HG02973 (cell line): Measurements from ENCODE around the gene MAP4K2.

ENCODE experiments used
- ATAC-seq: cut with Tn5 transposase; IDR thresholded peaks from one replicate; pipeline ENCODE4 v1.9.1; 2021; ENCODE audit warnings: moderate library complexity; ENCODE audit not compliant: unreplicated experiment

Gene MAP4K2

DNA sequence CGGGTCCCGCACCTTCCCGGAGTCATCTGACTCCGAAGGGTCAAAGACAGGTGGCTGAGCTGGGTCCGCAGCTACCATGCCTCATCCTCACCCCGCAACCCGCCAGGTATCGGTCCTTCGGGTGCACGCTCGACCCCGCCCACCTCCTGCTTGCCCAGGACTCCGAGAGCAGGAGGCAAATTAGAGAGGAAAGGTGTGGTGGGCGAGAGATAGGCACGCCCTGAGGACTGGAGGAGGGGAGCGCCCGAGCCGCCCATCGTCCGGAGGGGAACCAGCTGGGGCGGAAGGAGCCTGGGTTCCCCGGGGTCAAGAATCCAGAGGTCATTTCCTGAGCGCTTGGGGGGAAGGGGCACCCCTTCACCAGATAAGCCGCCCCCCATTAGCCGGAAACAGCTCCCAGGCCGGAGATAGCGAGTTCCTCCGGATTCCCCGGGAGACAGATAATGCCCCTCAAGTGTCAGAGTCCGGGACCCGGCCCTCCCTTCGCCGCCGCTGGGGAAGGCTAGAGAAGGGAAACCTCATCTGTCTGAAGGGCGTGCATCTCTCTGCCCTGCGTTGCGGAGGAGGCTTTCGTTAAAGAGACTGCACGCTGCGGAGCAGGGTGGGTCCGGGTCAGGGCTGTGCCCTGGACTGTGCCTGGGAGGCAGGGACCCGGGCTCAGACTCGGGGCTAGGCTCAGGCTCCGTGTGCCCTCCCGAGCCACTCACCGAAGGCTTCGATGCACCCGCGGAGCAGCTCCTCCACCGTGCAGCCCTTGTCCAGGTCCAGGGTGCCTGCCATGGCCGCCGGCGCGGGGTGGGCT is 60.7 kb downstream of the MAP4K2 start:
- ATAC-seq = peak; percentile 10

DNA sequence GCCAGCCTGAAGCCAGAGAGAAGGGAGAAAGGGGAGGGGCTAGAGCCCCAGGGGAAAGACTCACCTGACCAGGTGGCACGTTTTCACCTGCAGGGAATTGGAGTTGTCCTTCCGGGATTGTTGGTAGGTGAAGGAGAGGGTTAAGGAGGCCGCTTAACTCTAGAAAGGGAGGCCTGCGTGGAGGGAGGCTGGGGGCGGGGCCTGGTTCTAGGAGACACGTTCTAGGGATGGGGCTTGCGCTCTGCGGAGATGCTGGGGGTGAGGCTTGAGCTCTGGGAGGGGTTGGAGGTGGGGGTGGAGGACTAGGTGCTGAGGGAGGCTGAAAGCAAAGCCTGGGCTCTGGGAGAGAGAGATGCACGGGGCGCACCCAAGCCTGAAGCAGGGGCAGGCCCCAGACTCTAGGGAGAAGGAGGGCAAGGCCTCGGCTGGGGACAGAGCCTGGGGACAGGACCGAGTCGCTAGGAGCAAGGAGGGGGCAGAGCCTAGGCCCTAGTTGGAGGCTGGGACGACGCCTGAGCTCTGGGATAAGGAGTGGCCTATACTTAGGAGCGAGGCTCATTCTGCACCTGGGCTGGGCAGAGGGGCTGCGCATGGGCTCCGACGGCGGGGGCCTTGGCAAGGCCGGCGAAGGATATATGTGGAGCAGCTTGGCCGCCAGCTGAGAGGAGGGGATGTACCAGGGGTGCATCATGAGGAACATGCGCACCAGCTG is 61.5 kb downstream of the MAP4K2 start:
- ATAC-seq = no peak

DNA sequence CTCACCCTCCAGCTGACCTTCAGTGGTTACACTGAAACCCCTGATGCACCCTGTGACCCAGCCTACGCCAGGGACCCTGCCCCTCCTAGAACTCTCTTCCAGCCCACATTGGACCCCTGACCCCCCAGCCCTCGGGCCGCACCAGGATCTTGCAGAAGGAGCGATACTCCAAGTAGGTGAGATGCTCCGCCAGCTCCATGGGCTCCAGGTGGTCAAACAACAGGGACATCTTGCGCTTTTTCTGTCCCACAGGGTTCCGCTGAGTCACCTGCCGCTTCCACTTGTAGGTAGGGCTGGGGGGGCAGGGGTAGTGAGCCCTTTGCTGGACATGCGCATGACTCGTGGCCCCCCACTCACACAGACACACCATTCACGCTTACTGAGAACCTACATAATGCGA is 63.1 kb downstream of the MAP4K2 start:
- no peak for ATAC-seq

DNA sequence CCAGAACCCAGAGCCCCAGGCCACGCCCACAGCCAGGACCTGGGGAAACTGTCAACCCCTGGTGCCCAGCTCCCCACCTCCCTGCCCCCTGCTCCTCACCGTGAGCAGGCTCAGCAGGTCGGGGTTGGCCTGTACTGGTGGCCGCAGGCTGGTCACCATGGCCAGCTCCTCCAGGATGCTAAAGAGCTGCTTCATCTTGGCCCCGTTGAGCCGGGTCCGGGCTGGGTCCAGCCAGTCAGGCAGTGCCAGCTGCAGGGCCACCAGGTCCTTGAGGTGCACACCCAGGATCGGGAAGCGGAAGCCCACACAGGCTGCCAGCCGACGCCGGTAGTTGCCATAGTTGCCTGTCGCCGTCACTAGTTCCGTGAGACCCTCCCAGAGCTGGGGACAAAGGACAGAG is 66.4 kb downstream of the MAP4K2 start:
- ATAC-seq = no peak

DNA sequence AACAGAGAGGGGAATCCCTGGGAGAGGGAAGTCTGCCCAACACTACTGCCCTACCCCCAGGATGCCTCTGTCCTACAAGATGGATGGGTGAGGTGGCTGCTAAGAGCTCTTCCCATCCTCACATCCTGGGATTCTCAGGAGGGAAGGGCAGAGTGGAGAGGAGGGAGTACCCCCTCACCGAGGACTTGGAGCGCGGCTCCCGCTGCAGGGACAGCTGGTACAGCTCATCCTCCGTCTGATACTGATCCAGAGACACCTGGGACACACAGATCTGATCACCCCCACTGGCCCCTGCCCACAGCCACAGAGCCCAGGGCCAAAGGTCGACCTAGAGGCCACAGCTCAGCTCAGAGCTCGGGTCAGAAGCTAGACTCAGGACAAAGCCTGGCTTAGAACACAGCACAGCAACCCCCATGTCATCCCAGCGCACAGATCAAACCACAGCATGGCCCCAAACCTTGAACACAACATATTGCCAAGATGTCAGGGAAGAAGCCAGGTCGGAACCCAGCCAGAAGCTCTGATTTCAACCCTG is 67.2 kb downstream of the MAP4K2 start:
- ATAC-seq = no peak
